HG02852 (cell line): ENCODE measurements around the gene PPP1R27.

Experiments
- ATAC-seq: cut with Tn5 transposase; IDR thresholded peaks from one replicate; pipeline ENCODE4 v1.9.1; 2021; ENCODE audit warnings: mild to moderate bottlenecking, moderate library complexity; ENCODE audit not compliant: unreplicated experiment

Gene PPP1R27

GRCh38 chr17:81822996-81823819 is 11.6 kb downstream of the PPP1R27 start:
- ATAC-seq, result no peak

- no peak for ATAC-seq
These were observed 12.6 kb downstream of the PPP1R27 start for GRCh38 chr17:81822312-81822637.

GRCh38 chr17:81821603-81822311 is 13.1 kb downstream of the PPP1R27 start:
- ATAC-seq, result no peak

GRCh38 chr17:81821147-81821546 is 13.7 kb downstream of the PPP1R27 start:
- ATAC-seq, result no peak

GRCh38 chr17:81819708-81820107 is 15.1 kb downstream of the PPP1R27 start:
- ATAC-seq, result no peak

- ATAC-seq, result no peak
These were observed 17.1 kb downstream of the PPP1R27 start for GRCh38 chr17:81817758-81818147.

GRCh38 chr17:81815646-81815986 is 19.2 kb downstream of the PPP1R27 start:
- ATAC-seq, result no peak

GRCh38 chr17:81814748-81815645 is 19.9 kb downstream of the PPP1R27 start:
- no peak for ATAC-seq

- no peak for ATAC-seq
These were observed 20.8 kb downstream of the PPP1R27 start for GRCh38 chr17:81813861-81814683.

- no peak for ATAC-seq
These were observed 21.5 kb downstream of the PPP1R27 start for GRCh38 chr17:81813371-81813684.

- no peak for ATAC-seq
These were observed 22.1 kb downstream of the PPP1R27 start for GRCh38 chr17:81812571-81813370.

GRCh38 chr17:81811705-81812570 is 22.9 kb downstream of the PPP1R27 start:
- no peak for ATAC-seq

- ATAC-seq, result no peak
These were observed 23.8 kb downstream of the PPP1R27 start for GRCh38 chr17:81810892-81811704.

- ATAC-seq, result no peak
These were observed 24.4 kb downstream of the PPP1R27 start for GRCh38 chr17:81810476-81810875.

GRCh38 chr17:81809556-81809998 is 25.3 kb downstream of the PPP1R27 start:
- ATAC-seq, result no peak

- ATAC-seq, result no peak
These were observed 25.9 kb downstream of the PPP1R27 start for GRCh38 chr17:81808778-81809555.

- no peak for ATAC-seq
These were observed 27.0 kb downstream of the PPP1R27 start for GRCh38 chr17:81807839-81808238.
